Prostate gland (tissue), 2 donors: ENCODE data around the gene TNPO3. TPM values are rescaled to one million over a fixed set of nuclear protein-coding genes. Genes with fewer than 3 reads are reported as not detected.

Experiments
- DNase-seq: peaks from one replicate; pipeline ENCODE4 v3.0.0-alpha.2; 2019; ENCODE audit warnings: low spot score
- H3K27ac ChIP-seq, 2 donors: fragments of 200-600 bp; sonication (generic); 2 replicates each; pipeline ENCODE4 v1.5.1; 2017 to 2019
- H3K27me3 ChIP-seq: fragments of 200-600 bp; sonication (generic); replicated peaks from 2 replicates; pipeline ENCODE4 v1.5.1; 2019; ENCODE audit not compliant: insufficient read depth
- H3K36me3 ChIP-seq, 2 donors: fragments of 200-600 bp; sonication (generic); 1 replicate in 1 of 2; 2 replicates in 1 of 2; pipeline versions ENCODE4 v1.5.1 to v1.8.1; 2017 to 2019
- H3K4me1 ChIP-seq: fragments of 200-600 bp; sonication (generic); replicated peaks from 2 replicates; pipeline ENCODE4 v1.5.1; 2019
- H3K4me3 ChIP-seq, 2 donors: fragments of 200-600 bp; sonication (generic); 2 replicates each; pipeline ENCODE4 v1.5.1; 2017 to 2019
- H3K9me3 ChIP-seq: fragments of 200-600 bp; sonication (generic); 2 replicates; pipeline ENCODE4 v1.5.1; 2017
- POLR2A ChIP-seq: fragments of 450-650 bp; IDR thresholded peaks from one replicate; pipeline ENCODE4 v1.6.1; 2016; ENCODE audit warnings: antibody characterized with exemption, mild to moderate bottlenecking
- POLR2AphosphoS5 ChIP-seq: sonication (generic); formaldehyde crosslinking; IDR thresholded peaks from one replicate; pipeline ENCODE4 v1.6.1; 2017; ENCODE audit warnings: antibody characterized with exemption
- WGBS: methylation state at CpG from one replicate; pipeline ENCODE4 v1.1.5; 2018; 5-methylcytosine and 5-hydroxymethylcytosine counted together
- intact Hi-C: fragments of 100-400 bp; cut with DNase I; formaldehyde crosslinking; loops from one replicate; pipeline ENCODE4 v1.14.2; 2022
- total RNA-seq, 2 donors: library from RNA; depleted of rRNA; stranded (reverse); fragments of >200 nt; gene quantifications; one replicate each; pipeline ENCODE4 v1.1.0, GENCODE V29; 2016
- TF ChIP-seq, protein P1 (sequence below), 4 experiments: fragments of 200-600 bp in 2 of 4; fragments of 450-650 bp in 2 of 4; sonication (generic) in 2 of 4; IDR thresholded peaks; 1 replicate in 3 of 4; 2 replicates in 1 of 4; pipeline ENCODE4 v1.5.1; 2016 to 2019; ENCODE audit warnings: antibody characterized with exemption in 4 of 4, mild to moderate bottlenecking in 2 of 4, moderate library complexity in 2 of 4

Gene TNPO3
- total RNA-seq, 2 donors from 2014 or later: 32.2 to 42.3 TPM

DNA sequence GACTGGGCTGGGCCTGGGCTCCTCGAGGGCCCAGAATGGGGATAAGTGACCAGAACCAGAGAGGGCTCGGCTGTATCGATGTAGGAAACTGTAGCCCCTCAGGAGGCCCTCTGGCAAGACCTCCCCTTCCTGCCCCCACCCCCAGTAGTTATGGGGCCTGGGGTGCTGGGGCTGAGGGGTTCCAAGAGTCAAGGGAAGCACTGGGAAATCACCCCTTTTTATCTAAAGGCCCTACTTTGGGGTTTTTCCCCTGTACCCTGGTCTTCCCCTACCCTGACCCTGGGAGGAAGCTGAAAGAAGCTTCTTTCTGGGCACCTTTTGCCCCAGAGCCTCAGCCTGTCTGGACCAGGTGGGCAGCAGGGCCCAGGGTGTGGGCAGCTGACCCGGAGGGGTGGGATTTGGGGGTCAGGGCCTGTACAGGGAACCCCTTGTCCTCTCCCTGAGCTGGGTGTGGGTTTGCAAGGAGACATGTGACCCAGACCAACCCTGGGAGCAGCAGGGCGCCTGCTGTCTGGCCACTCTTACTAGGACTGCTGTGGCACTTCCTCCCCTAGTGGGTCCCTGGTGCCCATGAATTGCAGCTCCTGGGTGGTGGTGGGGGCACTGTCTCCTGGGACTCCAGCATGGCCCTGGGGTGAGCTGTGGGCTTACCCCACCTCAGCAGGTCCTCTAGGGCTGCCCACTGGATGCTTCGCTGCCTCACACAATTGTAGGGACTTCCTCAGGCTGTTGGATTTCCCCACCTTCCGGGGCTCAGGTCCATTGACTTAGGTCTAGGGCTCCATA lies 115.6 kb downstream of the TNPO3 start:
- Histone ChIP-seq H3K4me1 (peaks cover 5% of the 10 kb centered on the region), H3K27me3 (no peaks in the 10 kb centered on the region), H3K27ac (no peak overlapping the region), H3K9me3 (no peaks in the 10 kb centered on the region), H3K36me3 (no peaks in the 10 kb centered on the region), H3K4me3 (peak overlapping the region; percentile 47 to 58)
- intact Hi-C loops: no loop called here
- no peak for DNase-seq
- WGBS: 73% methylated on average over 5 of the region's 7 CpGs
- no peak for TF ChIP-seq POLR2AphosphoS5
- TF ChIP-seq, protein P1, sequence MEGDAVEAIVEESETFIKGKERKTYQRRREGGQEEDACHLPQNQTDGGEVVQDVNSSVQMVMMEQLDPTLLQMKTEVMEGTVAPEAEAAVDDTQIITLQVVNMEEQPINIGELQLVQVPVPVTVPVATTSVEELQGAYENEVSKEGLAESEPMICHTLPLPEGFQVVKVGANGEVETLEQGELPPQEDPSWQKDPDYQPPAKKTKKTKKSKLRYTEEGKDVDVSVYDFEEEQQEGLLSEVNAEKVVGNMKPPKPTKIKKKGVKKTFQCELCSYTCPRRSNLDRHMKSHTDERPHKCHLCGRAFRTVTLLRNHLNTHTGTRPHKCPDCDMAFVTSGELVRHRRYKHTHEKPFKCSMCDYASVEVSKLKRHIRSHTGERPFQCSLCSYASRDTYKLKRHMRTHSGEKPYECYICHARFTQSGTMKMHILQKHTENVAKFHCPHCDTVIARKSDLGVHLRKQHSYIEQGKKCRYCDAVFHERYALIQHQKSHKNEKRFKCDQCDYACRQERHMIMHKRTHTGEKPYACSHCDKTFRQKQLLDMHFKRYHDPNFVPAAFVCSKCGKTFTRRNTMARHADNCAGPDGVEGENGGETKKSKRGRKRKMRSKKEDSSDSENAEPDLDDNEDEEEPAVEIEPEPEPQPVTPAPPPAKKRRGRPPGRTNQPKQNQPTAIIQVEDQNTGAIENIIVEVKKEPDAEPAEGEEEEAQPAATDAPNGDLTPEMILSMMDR (IDR thresholded peaks at IDR 0.05): no peak
- TF ChIP-seq POLR2A: no peak

DNA sequence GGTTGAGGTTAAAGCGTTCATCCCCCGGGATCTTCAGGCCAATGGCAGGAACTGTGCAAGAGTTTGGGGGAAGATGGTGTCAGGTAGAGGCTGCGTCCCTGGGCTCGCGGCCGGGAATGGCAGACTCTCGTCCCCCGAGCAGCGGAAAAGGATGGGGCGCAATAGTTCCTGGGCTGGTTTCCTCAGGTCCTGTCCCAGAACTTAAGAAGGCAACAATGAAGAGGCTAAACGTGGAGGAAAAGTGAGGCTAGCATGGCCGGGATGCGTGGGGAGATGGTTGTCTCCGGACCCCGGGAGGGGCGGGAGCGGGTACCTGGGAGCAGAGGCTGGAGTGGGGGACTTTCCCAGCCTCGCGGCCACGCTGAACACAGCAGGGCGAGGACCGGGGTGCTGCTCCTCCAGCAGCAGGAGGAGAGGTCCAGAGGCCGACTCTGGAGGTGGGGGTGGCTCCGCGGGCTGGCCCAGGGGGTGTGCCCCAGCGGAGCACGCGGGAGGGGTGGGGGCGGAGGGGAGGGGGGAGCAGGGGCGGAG lies 116.3 kb downstream of the TNPO3 start:
- intact Hi-C loops: no loop called here
- H3K27ac ChIP-seq: no peak overlapping the region

DNA sequence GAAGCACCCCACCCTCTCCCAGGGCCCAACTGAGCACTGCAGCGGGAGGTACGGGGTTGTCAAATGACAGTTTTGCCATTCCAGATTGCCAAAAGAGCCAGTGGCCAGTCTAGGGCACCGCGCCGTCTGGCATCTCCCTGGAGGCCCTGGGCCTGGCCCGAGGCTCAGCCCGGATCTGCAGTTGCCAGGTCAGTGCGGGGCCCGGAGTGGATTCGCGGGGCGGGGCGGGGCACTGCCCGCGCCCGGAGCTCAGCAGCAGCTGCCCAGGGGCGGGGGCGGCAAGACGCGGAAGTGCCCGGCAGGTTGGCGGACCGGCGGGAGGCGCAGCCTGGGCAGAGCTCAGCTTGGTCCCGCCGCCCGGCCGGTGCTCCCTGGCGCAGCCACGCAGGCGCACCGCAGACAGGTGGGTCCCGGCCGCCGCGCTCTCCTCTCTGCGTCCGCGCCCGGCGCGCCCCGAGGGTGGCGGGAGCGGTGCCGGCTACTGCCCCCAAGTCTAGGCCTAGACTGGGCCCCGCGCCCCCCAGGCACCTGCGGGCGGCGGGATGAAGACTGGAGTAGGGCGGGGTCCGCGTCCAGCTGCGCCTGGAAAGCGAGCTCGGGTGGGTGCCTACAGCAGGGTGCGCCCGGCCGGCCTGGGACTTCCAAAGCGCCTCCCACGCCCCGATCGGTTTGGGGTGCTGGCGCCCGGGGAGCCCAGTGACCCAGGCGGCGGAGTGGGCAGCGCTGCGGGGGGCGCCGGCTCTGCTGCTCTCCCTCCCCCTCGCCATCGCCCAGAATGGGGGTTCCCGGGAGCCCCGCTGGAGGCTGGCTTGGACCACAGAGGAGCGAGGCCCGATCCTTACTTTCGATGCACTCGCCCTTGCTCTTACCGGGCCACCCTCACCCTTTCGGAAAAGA lies 117.0 kb downstream of the TNPO3 start, which contains the start of gene IRF5:
IRF5 (plus strand) TSS at position 281 of the 897 bp plus-strand sequence. CDS start 4,155 bp downstream, outside the sequence.
- H3K4me1 ChIP-seq: peaks cover 5% of the 10 kb centered on the region
- H3K4me3 ChIP-seq: peak within 1 kb of the TSS; percentile 47 to 58
- WGBS: 1% methylated on average over 52 of the region's 83 CpGs
- intact Hi-C loops: no loop called here
- no peaks in the 10 kb centered on the region for H3K36me3 ChIP-seq
- H3K9me3 ChIP-seq: no peaks in the 10 kb centered on the region
- H3K27me3 ChIP-seq: no peaks in the 10 kb centered on the region
- DNase-seq: peak; percentile 49
- H3K27ac ChIP-seq: no peak within 1 kb of the TSS
- TF ChIP-seq, protein P1 (IDR thresholded peaks at IDR 0.05): no peak
- TF ChIP-seq POLR2A: peak; percentile 47

More for the DNA sequence above, 116.3 kb downstream of the TNPO3 start:
- peak overlapping the region; percentile 47 to 58 for H3K4me3 ChIP-seq
- peaks cover 5% of the 10 kb centered on the region for H3K4me1 ChIP-seq
- DNase-seq: no peak
- no peaks in the 10 kb centered on the region for H3K9me3 ChIP-seq
- no peak for TF ChIP-seq POLR2AphosphoS5
- TF ChIP-seq, protein P1 (IDR thresholded peaks at IDR 0.05): no peak
- TF ChIP-seq POLR2A: no peak
- H3K36me3 ChIP-seq: no peaks in the 10 kb centered on the region
- H3K27me3 ChIP-seq: no peaks in the 10 kb centered on the region
- WGBS: under 1% methylated on average over 26 of the region's 30 CpGs

DNA sequence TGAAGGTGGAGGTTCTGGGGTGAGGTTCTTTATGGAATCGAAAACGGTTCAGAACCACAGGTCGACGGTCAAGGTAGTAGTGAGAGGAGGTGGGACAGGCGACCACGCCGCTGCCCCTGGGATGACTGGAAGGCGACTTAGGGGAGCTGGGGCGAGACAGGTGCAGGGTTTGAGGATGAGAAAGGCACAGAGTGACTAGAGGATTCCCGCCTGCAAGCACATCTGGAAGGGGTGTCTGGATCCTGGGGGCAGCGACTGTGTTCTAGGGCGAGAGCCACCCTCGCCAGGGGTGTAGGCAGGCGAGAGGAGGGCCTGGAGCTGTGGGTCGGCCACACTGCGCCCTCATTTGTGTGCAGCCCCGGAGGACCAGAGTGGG lies 117.7 kb downstream of the TNPO3 start:
- H3K9me3 ChIP-seq: no peaks in the 10 kb centered on the region
- no peaks in the 10 kb centered on the region for H3K36me3 ChIP-seq
- 65% methylated on average over 17 of the region's 17 CpGs for WGBS
- peaks cover 5% of the 10 kb centered on the region for H3K4me1 ChIP-seq
- H3K4me3 ChIP-seq: peak overlapping the region in 1 of 2 donors; percentile 58
- TF ChIP-seq POLR2A: no peak
- no peak for TF ChIP-seq POLR2AphosphoS5
- TF ChIP-seq, protein P1 (IDR thresholded peaks at IDR 0.05): no peak
- intact Hi-C loops: no loop called here
- no peaks in the 10 kb centered on the region for H3K27me3 ChIP-seq
- DNase-seq: no peak
- no peak overlapping the region for H3K27ac ChIP-seq
